HG02798 (cell line): ENCODE results near the gene ISCU.
"Not testable (repeated sequence)": the region's sequence is repeated elsewhere in the genome, so short reads cannot be mapped to it uniquely, and the experiment has no call there.

ENCODE experiments used
- ATAC-seq: cut with Tn5 transposase; IDR thresholded peaks from one replicate; pipeline ENCODE4 v1.9.1; 2021; ENCODE audit warnings: mild to moderate bottlenecking; ENCODE audit not compliant: unreplicated experiment, poor library complexity

Gene ISCU

GRCh38 chr12:108567406-108568337, 5.3 kb downstream of the ISCU start:
- ATAC-seq, result no peak

DNA sequence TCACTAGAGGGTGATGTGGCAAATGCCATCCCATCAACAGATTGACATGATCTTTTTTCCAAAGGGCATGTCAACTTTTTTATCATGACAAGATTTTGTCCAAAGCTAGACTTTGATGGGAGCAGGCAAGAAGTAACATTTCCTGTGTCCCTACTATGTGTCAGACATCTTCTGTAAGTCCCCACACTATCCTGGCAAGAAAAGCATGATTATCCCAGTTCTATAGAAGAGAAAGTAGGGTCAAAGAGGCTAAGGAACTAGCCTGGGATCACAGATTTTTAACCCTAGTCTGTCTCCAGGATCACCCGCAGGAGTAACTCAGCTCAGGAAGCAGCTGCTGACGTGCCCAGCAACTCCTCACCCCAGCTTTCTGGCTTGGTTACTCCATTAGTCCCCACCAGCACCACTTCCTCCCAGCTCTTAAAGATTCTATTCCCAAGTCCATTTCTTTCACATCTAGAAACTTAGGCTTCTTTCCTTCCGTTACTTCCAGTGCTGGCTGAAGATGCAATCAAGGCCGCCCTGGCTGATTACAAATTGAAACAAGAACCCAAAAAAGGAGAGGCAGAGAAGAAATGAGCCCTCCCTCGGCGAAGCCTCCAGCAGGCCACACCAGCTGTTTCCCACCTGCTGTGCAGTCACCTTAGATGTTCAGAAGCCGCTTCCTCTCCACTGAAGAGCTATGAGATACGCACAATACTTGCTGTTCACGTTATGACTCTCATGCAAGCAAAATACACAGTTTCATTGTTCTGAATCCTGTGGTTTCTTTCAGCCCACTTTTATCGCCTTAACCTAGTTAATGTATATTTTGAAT, 6.2 kb downstream of the ISCU start:
- peak; percentile 78 for ATAC-seq

GRCh38 chr12:108570743-108571608, 8.6 kb downstream of the ISCU start:
- ATAC-seq, result no peak

GRCh38 chr12:108571609-108572165, 9.3 kb downstream of the ISCU start:
- ATAC-seq, result no peak

GRCh38 chr12:108572166-108572790, 9.9 kb downstream of the ISCU start:
- ATAC-seq, result peak; percentile 29

DNA sequence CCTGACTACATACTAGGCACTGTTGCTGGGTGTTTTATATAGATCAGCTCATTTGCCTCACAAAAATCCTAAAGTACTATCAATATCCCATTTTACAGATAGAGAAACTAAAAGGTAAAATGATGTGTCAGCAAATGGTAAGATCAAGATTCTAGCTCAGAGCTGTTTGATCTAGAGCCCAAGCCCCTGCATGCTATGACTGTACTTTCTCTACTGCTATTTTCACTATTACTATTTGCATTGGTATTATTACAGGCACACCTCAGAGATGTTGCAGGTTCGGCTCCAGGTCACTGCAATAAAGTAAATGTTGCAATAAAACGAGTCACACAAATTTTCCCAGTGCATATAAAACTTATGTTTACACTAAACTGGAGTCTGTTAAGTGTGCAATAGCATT, 10.9 kb downstream of the ISCU start:
- no peak for ATAC-seq

DNA sequence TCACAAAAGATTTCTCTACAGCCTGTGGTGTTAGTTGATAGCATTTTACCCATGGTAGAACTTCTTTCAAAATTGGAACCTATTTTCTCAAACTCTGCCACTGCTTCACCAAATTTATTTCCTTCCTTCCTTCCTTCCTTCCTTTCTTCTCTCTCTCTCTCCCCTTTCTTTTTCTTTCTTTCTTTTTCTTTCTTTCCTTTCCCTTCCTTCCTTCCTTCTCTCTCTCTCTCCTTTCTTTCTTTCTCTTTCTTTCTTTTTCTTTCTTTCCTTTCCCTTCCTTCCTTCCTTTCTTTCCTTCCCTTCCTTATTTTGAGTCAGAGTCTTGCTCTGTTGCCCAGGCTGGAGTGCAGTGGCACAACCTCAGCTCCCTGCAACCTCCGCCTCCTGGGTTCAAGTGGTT, 11.9 kb downstream of the ISCU start:
- ATAC-seq, result not testable (repeated sequence)

DNA sequence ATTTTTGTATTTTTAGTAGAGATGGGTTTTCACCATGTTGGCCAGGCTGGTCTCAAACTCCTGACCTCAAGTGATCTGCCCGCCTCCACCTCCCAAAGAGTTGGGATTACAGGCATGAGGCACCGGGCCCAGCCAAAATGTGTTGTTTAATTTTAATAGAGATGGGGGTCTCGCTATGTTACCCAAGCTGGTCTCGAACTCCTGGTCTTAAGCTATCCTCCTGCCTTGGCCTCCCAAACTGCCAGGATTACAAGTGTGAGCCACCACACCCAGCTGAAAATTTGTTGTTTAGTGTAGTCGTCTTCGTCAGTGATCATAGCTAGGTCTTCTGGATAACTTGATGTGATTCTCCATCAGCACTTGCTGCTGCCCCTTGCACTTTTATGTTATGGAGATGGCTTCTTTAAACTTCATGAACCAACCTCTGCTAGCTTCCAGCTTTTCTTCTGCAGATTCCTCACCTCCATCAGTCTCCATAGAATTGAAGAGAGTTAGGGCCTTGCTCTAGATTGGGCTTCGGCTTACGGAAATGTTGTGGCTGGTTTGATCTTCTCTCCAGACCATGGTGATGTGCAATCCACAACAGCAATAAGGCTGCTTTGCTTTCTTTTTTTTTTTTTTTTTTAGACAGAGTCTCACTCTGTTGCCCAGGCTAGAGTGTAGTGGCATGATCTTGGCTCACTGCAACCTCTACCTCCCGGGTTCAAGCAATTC, 13.0 kb downstream of the ISCU start:
- ATAC-seq, result no peak

DNA sequence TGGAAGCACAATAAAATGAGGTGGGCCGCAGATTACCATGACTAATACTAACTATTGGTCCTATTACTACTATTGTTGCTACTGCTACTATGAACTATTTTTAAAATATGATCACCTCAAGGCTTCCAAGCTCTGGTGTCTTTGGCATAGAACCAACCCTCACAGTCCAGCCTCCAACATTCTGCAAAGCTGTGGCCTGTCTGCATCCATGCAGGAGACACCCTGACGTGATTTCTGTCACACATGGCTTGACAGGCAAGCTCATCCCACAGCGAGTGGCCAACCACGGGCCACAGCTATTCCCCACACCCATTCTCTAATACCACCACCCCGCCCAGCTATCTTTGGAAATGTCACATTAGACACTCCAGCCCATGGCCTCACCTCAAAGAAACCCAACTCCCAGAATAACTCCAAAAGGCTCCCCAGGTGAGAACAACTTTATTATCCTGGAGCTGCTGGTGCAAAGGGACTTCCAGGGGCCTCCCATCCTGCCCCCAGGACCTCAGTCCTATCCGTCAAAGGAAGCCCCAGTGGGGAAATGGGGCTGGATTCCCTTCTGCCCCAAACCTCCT, 14.4 kb downstream of the ISCU start:
- no peak for ATAC-seq

DNA sequence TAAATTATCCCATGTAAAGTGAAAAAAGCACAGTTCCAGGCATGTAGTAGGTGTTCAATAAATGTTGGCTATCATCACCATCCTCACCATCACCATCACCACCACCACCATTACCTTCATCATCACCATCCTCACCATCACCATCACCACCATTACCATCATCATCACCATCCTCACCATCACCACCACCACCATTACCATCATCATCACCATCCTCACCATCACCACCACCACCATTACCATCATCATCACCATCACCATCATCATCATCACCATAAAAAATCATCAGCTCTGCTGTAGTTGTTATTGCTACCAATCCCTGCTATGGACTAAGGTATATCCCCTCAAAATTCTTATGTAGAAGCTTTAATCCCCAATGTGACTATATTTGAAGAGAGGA, 15.1 kb downstream of the ISCU start:
- ATAC-seq, result no peak

DNA sequence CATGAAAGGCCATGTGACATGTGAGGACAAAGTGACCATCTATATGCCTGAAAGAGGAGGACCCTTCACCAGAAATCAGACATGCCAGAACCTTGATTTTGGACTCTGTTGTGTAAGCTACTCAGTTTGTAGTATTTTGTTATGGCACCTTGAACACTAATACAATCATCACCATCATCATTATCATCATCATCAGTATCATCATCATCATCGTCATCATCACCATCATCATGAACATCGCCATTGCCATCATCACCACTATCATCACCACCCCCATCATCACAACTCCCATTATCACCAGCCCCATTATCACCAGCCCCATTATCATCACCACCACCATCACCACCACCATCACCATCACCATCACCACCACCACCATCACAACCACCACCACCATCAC, 15.9 kb downstream of the ISCU start:
- no peak for ATAC-seq

- no peak for ATAC-seq
Observed at GRCh38 chr12:108578813-108579212, 16.4 kb downstream of the ISCU start.

DNA sequence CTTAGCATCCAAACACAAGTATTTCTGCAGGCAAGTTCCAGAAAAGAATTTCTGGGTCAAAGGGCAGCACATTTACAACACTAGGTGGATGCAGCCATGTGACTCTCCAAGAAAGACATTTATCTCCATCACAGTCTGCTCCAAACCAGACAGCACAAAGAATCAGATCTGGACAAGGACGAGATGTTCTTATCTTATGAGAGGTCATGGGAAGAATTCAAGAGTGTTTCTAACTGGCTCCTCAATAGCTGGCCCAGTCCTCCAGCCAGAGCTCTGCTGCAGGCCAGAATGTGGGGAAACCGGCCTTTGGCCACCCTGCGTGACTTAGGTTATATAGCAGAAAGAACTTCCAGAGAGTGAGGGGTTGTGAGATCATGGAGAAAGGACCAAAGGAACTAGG, 18.1 kb downstream of the ISCU start:
- no peak for ATAC-seq

- ATAC-seq, result no peak
Observed at GRCh38 chr12:108581311-108582227, 19.2 kb downstream of the ISCU start.

DNA sequence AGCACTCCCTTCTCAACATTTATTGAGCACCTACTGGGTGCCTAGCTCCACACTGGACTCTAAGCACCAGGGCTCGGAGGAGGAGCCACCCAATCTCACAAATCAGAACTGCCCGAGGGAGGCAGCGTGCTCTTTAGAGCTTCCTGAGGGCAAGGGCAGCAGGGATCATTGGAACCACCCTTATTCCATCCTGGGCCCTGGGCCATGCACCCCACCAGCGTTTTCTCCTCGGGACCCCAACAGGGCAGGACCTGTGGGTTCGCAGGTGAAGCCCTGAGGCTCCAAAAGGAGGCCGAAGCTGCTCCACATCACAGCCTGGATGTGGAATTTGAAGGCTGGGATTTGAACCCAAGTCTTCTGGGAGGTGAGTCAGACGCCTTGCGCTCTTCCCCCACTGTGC, 20.1 kb downstream of the ISCU start:
- ATAC-seq, result no peak

DNA sequence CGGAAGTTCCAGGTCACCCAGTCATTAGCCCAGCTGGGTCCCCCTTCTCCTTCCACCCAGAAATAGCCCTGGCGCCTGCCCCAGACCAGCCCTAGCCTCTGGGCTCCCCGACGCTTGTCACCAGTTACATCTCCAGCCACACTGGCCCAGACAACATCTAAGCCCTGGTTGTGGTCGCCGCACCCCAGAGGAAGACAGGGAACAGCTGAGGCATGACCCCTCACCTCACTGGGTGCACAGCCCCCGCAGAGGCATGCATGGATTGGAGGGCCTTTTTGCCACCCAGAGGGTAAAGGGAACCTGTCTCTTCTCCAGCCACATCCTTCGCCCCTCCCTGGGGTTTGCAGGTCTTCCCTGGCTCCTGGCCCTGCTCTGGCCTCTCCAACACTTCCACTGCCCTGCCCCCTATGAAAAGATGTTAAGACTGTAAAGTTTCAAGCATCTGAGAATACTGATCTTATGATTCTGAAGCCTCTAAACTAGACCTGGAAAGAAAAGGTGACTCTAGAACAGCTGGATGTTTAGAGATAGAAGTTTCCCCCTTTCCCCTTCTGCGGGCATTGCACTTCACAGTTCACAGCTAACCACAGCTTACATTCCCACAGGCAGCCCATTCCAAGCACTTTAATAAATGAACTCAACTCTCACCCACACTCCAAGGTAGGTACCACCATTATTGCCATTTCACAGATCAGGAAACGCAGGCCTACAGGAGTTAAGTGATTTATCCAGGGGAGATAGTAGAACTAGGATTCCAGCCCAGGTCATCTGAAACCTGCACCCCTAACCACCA, 20.8 kb downstream of the ISCU start:
- no peak for ATAC-seq

DNA sequence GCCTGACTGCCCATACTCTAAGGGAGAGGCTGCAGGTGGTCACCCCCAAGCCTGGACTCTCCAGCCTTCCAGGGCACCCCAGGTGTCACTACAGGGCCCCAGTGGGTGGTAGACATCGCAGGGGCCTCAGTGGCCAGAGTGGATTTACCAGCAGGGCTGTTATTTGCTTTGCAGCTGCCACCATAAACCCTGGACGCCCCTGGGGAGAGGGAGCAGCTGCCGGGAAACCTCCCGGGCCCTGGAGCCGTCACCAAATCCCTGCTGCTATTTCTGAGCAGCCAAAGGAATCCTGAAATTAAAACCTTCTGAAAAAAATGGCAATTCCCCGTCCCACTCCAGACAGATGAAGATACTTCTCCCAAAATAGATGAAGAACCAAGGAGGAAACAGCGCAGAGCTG, 21.6 kb downstream of the ISCU start:
- ATAC-seq, result no peak
